Progenitor cell of endocrine pancreas (in vitro differentiated cells): ENCODE results near the gene BEGAIN. TPM values are rescaled to one million over a fixed set of nuclear protein-coding genes. Genes with fewer than 3 reads are reported as not detected.

Source experiments
- DNase-seq: peaks from one replicate; pipeline ENCODE4 v3.0.0; 2021; ENCODE audit warnings: low spot score; ENCODE audit not compliant: unreplicated experiment
- H3K27ac Mint-ChIP-seq: 2 replicates; pipeline ENCODE4 v1.8.0; 2021; ENCODE audit warnings: mild to moderate bottlenecking, moderate library complexity, mixed read lengths
- H3K27me3 Mint-ChIP-seq: 2 replicates; pipeline ENCODE4 v1.8.0; 2021; ENCODE audit warnings: mixed read lengths
- H3K36me3 Mint-ChIP-seq: 2 replicates; pipeline ENCODE4 v1.8.0; 2022; ENCODE audit warnings: mixed read lengths; ENCODE audit not compliant: insufficient read depth
- H3K4me1 Mint-ChIP-seq: 2 replicates; pipeline ENCODE4 v1.8.0; 2021; ENCODE audit warnings: low read depth, mixed read lengths
- H3K4me3 Mint-ChIP-seq: 2 replicates; pipeline ENCODE4 v1.8.0; 2021; ENCODE audit warnings: low read depth, mild to moderate bottlenecking, moderate library complexity, mixed read lengths
- H3K9me3 Mint-ChIP-seq: 2 replicates; pipeline ENCODE4 v1.8.0; 2021; ENCODE audit warnings: low read depth, mixed read lengths
- CTCF ChIP-seq: fragments of 200-600 bp; sonication (generic); IDR thresholded peaks from one replicate; pipeline ENCODE4 v1.5.0; 2021; ENCODE audit warnings: antibody characterized with exemption, mild to moderate bottlenecking; ENCODE audit not compliant: unreplicated experiment
- total RNA-seq: library from RNA; stranded (reverse); gene quantifications from 2 replicates; pipeline ENCODE4 v1.2.1, GENCODE V29; 2021

Gene BEGAIN
- total RNA-seq, 1 donor from 2014 or later: 0.65 TPM

GRCh38 chr14:100548939-100549338 is 38.3 kb downstream of the BEGAIN start:
- H3K27me3 Mint-ChIP-seq: peaks cover 19% of the 10 kb centered on the region
- no peaks in the 10 kb centered on the region for H3K4me1 Mint-ChIP-seq
- peak overlapping the region; percentile 49 for H3K27ac Mint-ChIP-seq
- TF ChIP-seq CTCF: no peak
- no peak for DNase-seq
- no peak overlapping the region for H3K4me3 Mint-ChIP-seq
- no peaks in the 10 kb centered on the region for H3K36me3 Mint-ChIP-seq
- H3K9me3 Mint-ChIP-seq: no peaks in the 10 kb centered on the region

- no peaks in the 10 kb centered on the region for H3K9me3 Mint-ChIP-seq
- no peak for DNase-seq
- H3K27ac Mint-ChIP-seq: no peak overlapping the region
- peaks cover 15% of the 10 kb centered on the region for H3K27me3 Mint-ChIP-seq
- no peak for TF ChIP-seq CTCF
- no peaks in the 10 kb centered on the region for H3K4me1 Mint-ChIP-seq
- H3K36me3 Mint-ChIP-seq: no peaks in the 10 kb centered on the region
- H3K4me3 Mint-ChIP-seq: no peak overlapping the region
These were observed 38.9 kb downstream of the BEGAIN start for GRCh38 chr14:100548295-100548655.

- Mint-ChIP-seq H3K4me1 (no peaks in the 10 kb centered on the region), H3K27ac (no peak overlapping the region)
These were observed 39.5 kb downstream of the BEGAIN start for GRCh38 chr14:100547633-100548294.

GRCh38 chr14:100546051-100546443 is 41.2 kb downstream of the BEGAIN start:
- DNase-seq: no peak
- Mint-ChIP-seq H3K27ac (no peak overlapping the region), H3K4me3 (no peak overlapping the region), H3K4me1 (no peaks in the 10 kb centered on the region), H3K27me3 (peaks cover 12% of the 10 kb centered on the region), H3K36me3 (no peaks in the 10 kb centered on the region), H3K9me3 (no peaks in the 10 kb centered on the region)
- no peak for TF ChIP-seq CTCF

More at GRCh38 chr14:100547633-100548294, 39.5 kb downstream of the BEGAIN start:
- H3K9me3 Mint-ChIP-seq: no peaks in the 10 kb centered on the region
- peaks cover 14% of the 10 kb centered on the region for H3K27me3 Mint-ChIP-seq
- no peaks in the 10 kb centered on the region for H3K36me3 Mint-ChIP-seq
- no peak overlapping the region for H3K4me3 Mint-ChIP-seq
- no peak for DNase-seq
- no peak for TF ChIP-seq CTCF

- TF ChIP-seq CTCF: no peak
- H3K9me3 Mint-ChIP-seq: no peaks in the 10 kb centered on the region
- H3K4me3 Mint-ChIP-seq: no peak overlapping the region
- H3K27ac Mint-ChIP-seq: no peak overlapping the region
- H3K27me3 Mint-ChIP-seq: peaks cover 12% of the 10 kb centered on the region
- no peaks in the 10 kb centered on the region for H3K4me1 Mint-ChIP-seq
- no peaks in the 10 kb centered on the region for H3K36me3 Mint-ChIP-seq
- DNase-seq: no peak
These were observed 41.9 kb downstream of the BEGAIN start for GRCh38 chr14:100545359-100545758.
